ENCODE results near the gene RGS19. TPM values are rescaled to one million over a fixed set of nuclear protein-coding genes. Genes with fewer than 3 reads are reported as not detected.

RGS19 gene
- total RNA-seq, 2 donors from 2014 or later, result 42.8 to 50.9 TPM

- Mint-ChIP-seq H3K27me3 (no peaks in the 10 kb centered on the region), H3K4me3 (peak overlapping the region; percentile 85), H3K4me1 (peaks cover 29% of the 10 kb centered on the region), H3K27ac (peak overlapping the region; percentile 89), H3K36me3 (ENCODE audit: low read depth) (no peaks in the 10 kb centered on the region)
- DNase-seq (no peak), ATAC-seq (no peak)
- H3K9me3 ChIP-seq (ENCODE audit: control insufficient read depth, low read length, poor library complexity, severe bottlenecking), result no peaks in the 10 kb centered on the region
Measured at GRCh38 chr20:64082820-64083377, 3.6 kb upstream of the RGS19 start.

- no peak for DNase-seq
- Mint-ChIP-seq H3K27me3 (no peaks in the 10 kb centered on the region), H3K4me1 (peaks cover 33% of the 10 kb centered on the region)
Measured at GRCh38 chr20:64082126-64082731, 2.9 kb upstream of the RGS19 start.

GRCh38 chr20:64081624-64081964, 2.3 kb upstream of the RGS19 start:
- H3K4me3 Mint-ChIP-seq, result peak overlapping the region; percentile 85
- H3K36me3 Mint-ChIP-seq (ENCODE audit: low read depth), result no peaks in the 10 kb centered on the region
- peaks cover 35% of the 10 kb centered on the region for H3K4me1 Mint-ChIP-seq
- ATAC-seq, result no peak
- H3K27me3 Mint-ChIP-seq, result no peaks in the 10 kb centered on the region
- no peak for DNase-seq
- peak overlapping the region; percentile 89 for H3K27ac Mint-ChIP-seq
- no peaks in the 10 kb centered on the region for H3K9me3 ChIP-seq (ENCODE audit: control insufficient read depth, low read length, poor library complexity, severe bottlenecking)

More at GRCh38 chr20:64082126-64082731, 2.9 kb upstream of the RGS19 start:
- no peaks in the 10 kb centered on the region for H3K9me3 ChIP-seq (ENCODE audit: control insufficient read depth, low read length, poor library complexity, severe bottlenecking)
- peak overlapping the region; percentile 85 for H3K4me3 Mint-ChIP-seq
- no peak for ATAC-seq
- H3K27ac Mint-ChIP-seq, result peak overlapping the region; percentile 89
- H3K36me3 Mint-ChIP-seq (ENCODE audit: low read depth), result no peaks in the 10 kb centered on the region

- H3K9me3 ChIP-seq (ENCODE audit: control insufficient read depth, low read length, poor library complexity, severe bottlenecking), result no peaks in the 10 kb centered on the region
- no peak for ATAC-seq
- peak overlapping the region; percentile 89 for H3K27ac Mint-ChIP-seq
- H3K4me3 Mint-ChIP-seq, result peak overlapping the region; percentile 83
- no peaks in the 10 kb centered on the region for H3K36me3 Mint-ChIP-seq (ENCODE audit: low read depth)
- no peak for DNase-seq
- H3K4me1 Mint-ChIP-seq, result peaks cover 36% of the 10 kb centered on the region
- H3K27me3 Mint-ChIP-seq, result no peaks in the 10 kb centered on the region
Measured at GRCh38 chr20:64080813-64081623, 1.7 kb upstream of the RGS19 start.

- H3K36me3 Mint-ChIP-seq (ENCODE audit: low read depth), result peaks cover 3% of the 10 kb centered on the region
- H3K4me3 Mint-ChIP-seq, result peak within 1 kb of the TSS; percentile 93
- DNase-seq (peak; percentile 59 to 71 (median 60)), ATAC-seq (peak; percentile 73)
- H3K9me3 ChIP-seq (ENCODE audit: control insufficient read depth, low read length, poor library complexity, severe bottlenecking), result no peaks in the 10 kb centered on the region
- H3K27me3 Mint-ChIP-seq, result no peaks in the 10 kb centered on the region
- peaks cover 40% of the 10 kb centered on the region for H3K4me1 Mint-ChIP-seq
- H3K27ac Mint-ChIP-seq, result peak within 1 kb of the TSS; percentile 90
Measured at GRCh38 chr20:64080013-64080812, 895 bp upstream of the RGS19 start, which contains the start of gene OPRL1. Gene OPRL1, plus strand, starts transcription at chr20:64080082. Its CDS starts 12,639 bp downstream, at chr20:64092721.

GRCh38 chr20:64078934-64079272, 415 bp downstream of the RGS19 start:
- peaks cover 3% of the 10 kb centered on the region for H3K36me3 Mint-ChIP-seq (ENCODE audit: low read depth)
- H3K4me1 Mint-ChIP-seq, result peaks cover 35% of the 10 kb centered on the region
- no peaks in the 10 kb centered on the region for H3K9me3 ChIP-seq (ENCODE audit: control insufficient read depth, low read length, poor library complexity, severe bottlenecking)
- H3K4me3 Mint-ChIP-seq, result peak overlapping the region; percentile 93
- ATAC-seq, result no peak
- no peak for DNase-seq
- peak overlapping the region; percentile 90 for H3K27ac Mint-ChIP-seq
- no peaks in the 10 kb centered on the region for H3K27me3 Mint-ChIP-seq

GRCh38 chr20:64077876-64078551, 1.3 kb downstream of the RGS19 start:
- Mint-ChIP-seq H3K27me3 (no peaks in the 10 kb centered on the region), H3K4me3 (peak overlapping the region; percentile 93), H3K27ac (peak overlapping the region; percentile 90), H3K4me1 (peaks cover 32% of the 10 kb centered on the region), H3K36me3 (ENCODE audit: low read depth) (peaks cover 3% of the 10 kb centered on the region)
- DNase-seq (peak; percentile 39 to 56 (median 47)), ATAC-seq (peak; percentile 52)
- no peaks in the 10 kb centered on the region for H3K9me3 ChIP-seq (ENCODE audit: control insufficient read depth, low read length, poor library complexity, severe bottlenecking)

GRCh38 chr20:64077541-64077875, 1.8 kb downstream of the RGS19 start:
- DNase-seq (no peak), ATAC-seq (no peak)
- Mint-ChIP-seq H3K4me1 (peaks cover 32% of the 10 kb centered on the region), H3K4me3 (peak overlapping the region; percentile 93), H3K27me3 (no peaks in the 10 kb centered on the region), H3K27ac (peak overlapping the region; percentile 90), H3K36me3 (ENCODE audit: low read depth) (peaks cover 3% of the 10 kb centered on the region)
- no peaks in the 10 kb centered on the region for H3K9me3 ChIP-seq (ENCODE audit: control insufficient read depth, low read length, poor library complexity, severe bottlenecking)

GRCh38 chr20:64077094-64077493, 2.2 kb downstream of the RGS19 start:
- Mint-ChIP-seq H3K4me3 (peak overlapping the region; percentile 93), H3K4me1 (peaks cover 30% of the 10 kb centered on the region), H3K36me3 (ENCODE audit: low read depth) (peaks cover 3% of the 10 kb centered on the region), H3K27ac (peak overlapping the region; percentile 90), H3K27me3 (no peaks in the 10 kb centered on the region)
- DNase-seq, result peak in 1 of 3 donors; percentile 32
- no peak for ATAC-seq
- no peaks in the 10 kb centered on the region for H3K9me3 ChIP-seq (ENCODE audit: control insufficient read depth, low read length, poor library complexity, severe bottlenecking)

GRCh38 chr20:64076061-64076997, 3.0 kb downstream of the RGS19 start:
- H3K4me3 Mint-ChIP-seq, result peak overlapping the region; percentile 93
- peaks cover 29% of the 10 kb centered on the region for H3K4me1 Mint-ChIP-seq
- peak overlapping the region; percentile 90 for H3K27ac Mint-ChIP-seq
- H3K27me3 Mint-ChIP-seq, result no peaks in the 10 kb centered on the region
- no peak for DNase-seq
- peaks cover 3% of the 10 kb centered on the region for H3K36me3 Mint-ChIP-seq (ENCODE audit: low read depth)
- H3K9me3 ChIP-seq (ENCODE audit: control insufficient read depth, low read length, poor library complexity, severe bottlenecking), result no peaks in the 10 kb centered on the region
- no peak for ATAC-seq

- Mint-ChIP-seq H3K27ac (no peak overlapping the region), H3K27me3 (no peaks in the 10 kb centered on the region), H3K4me1 (peaks cover 26% of the 10 kb centered on the region), H3K36me3 (ENCODE audit: low read depth) (peaks cover 3% of the 10 kb centered on the region), H3K4me3 (no peak overlapping the region)
- no peaks in the 10 kb centered on the region for H3K9me3 ChIP-seq (ENCODE audit: control insufficient read depth, low read length, poor library complexity, severe bottlenecking)
- DNase-seq (no peak), ATAC-seq (no peak)
Measured at GRCh38 chr20:64075556-64075955, 3.8 kb downstream of the RGS19 start.

GRCh38 chr20:64074963-64075362, 4.4 kb downstream of the RGS19 start:
- Mint-ChIP-seq H3K4me1 (peaks cover 22% of the 10 kb centered on the region), H3K27ac (no peak overlapping the region), H3K27me3 (no peaks in the 10 kb centered on the region), H3K36me3 (ENCODE audit: low read depth) (peaks cover 3% of the 10 kb centered on the region), H3K4me3 (no peak overlapping the region)
- no peaks in the 10 kb centered on the region for H3K9me3 ChIP-seq (ENCODE audit: control insufficient read depth, low read length, poor library complexity, severe bottlenecking)
- no peak for DNase-seq
- ATAC-seq, result no peak

Measured in T-helper 17 cell (primary cell).